HepG2 (cell line): ENCODE data around the gene RHOT2. TPM values are rescaled to one million over a fixed set of nuclear protein-coding genes. Genes with fewer than 3 reads are reported as not detected.
A peak's percentile ranks its signal among the peaks of the same experiment; 100 is the strongest.

ENCODE experiments used
- AKNA ChIP-seq: sonication (generic); formaldehyde crosslinking; IDR thresholded peaks from 2 replicates; pipeline ENCODE4 v1.4.0; 2020; ENCODE audit warnings: missing genetic modification reagents, borderline replicate concordance
- ELF1 ChIP-seq: sonication (generic); formaldehyde crosslinking; IDR thresholded peaks from 2 replicates; pipeline ENCODE4 v1.4.0; 2020; ENCODE audit warnings: missing genetic modification reagents
- FOXJ3 ChIP-seq: sonication (generic); formaldehyde crosslinking; IDR thresholded peaks from 2 replicates; pipeline ENCODE4 v1.4.0; 2020; ENCODE audit warnings: missing genetic modification reagents, mild to moderate bottlenecking, borderline replicate concordance
- IKZF4 ChIP-seq: sonication (generic); formaldehyde crosslinking; IDR thresholded peaks from 2 replicates; pipeline ENCODE4 v1.5.1; 2020; ENCODE audit warnings: borderline replicate concordance, mild to moderate bottlenecking, low read depth, missing genetic modification reagents; ENCODE audit errors: not compliant biosample characterization
- MXI1 ChIP-seq: IDR thresholded peaks from 3 replicates; pipeline ENCODE4 v1.6.1; 2012; ENCODE audit warnings: low read depth, low read length, inconsistent platforms, borderline replicate concordance
- NAIF1 ChIP-seq: sonication (generic); formaldehyde crosslinking; IDR thresholded peaks from 2 replicates; pipeline ENCODE4 v1.5.0; 2020; ENCODE audit warnings: mild to moderate bottlenecking, missing genetic modification reagents, borderline replicate concordance
- NR2F2 ChIP-seq: IDR thresholded peaks from 2 replicates; pipeline ENCODE4 v1.6.1; 2012; ENCODE audit warnings: low read depth, inconsistent platforms, borderline replicate concordance
- POGK ChIP-seq: sonication (generic); formaldehyde crosslinking; conservative IDR thresholded peaks from 2 replicates; pipeline ENCODE4 v1.8.0; 2022; ENCODE audit warnings: mild to moderate bottlenecking, moderate library complexity, missing genetic modification reagents
- ZEB1 ChIP-seq: IDR thresholded peaks from 2 replicates; pipeline ENCODE4 v1.6.1; 2012; ENCODE audit warnings: mild to moderate bottlenecking, low read depth, inconsistent platforms; ENCODE audit not compliant: insufficient replicate concordance
- ZNF136 ChIP-seq: sonication (generic); formaldehyde crosslinking; IDR thresholded peaks from 2 replicates; pipeline ENCODE4 v1.8.1; 2022; ENCODE audit warnings: low read depth, mild to moderate bottlenecking, moderate library complexity, missing genetic modification reagents
- ZNF17 ChIP-seq: sonication (generic); formaldehyde crosslinking; IDR thresholded peaks from 2 replicates; pipeline ENCODE4 v1.5.0; 2020; ENCODE audit warnings: mild to moderate bottlenecking, missing genetic modification reagents
- ZNF512B ChIP-seq: sonication (generic); formaldehyde crosslinking; IDR thresholded peaks from 2 replicates; pipeline ENCODE4 v1.5.1; 2020; ENCODE audit warnings: missing genetic modification reagents, mild to moderate bottlenecking, borderline replicate concordance
- ZNF576 ChIP-seq: sonication (generic); formaldehyde crosslinking; IDR thresholded peaks from 2 replicates; pipeline ENCODE4 v1.4.0; 2020; ENCODE audit warnings: mild to moderate bottlenecking, missing genetic modification reagents
- ZNF678 ChIP-seq: sonication (generic); formaldehyde crosslinking; IDR thresholded peaks from 2 replicates; pipeline ENCODE4 v1.4.0; 2020; ENCODE audit warnings: mild to moderate bottlenecking, missing genetic modification reagents
- ZNF704 ChIP-seq: sonication (generic); formaldehyde crosslinking; IDR thresholded peaks from 2 replicates; pipeline ENCODE4 v1.8.1; 2023; ENCODE audit warnings: mild to moderate bottlenecking, inconsistent platforms, moderate library complexity, missing genetic modification reagents, borderline replicate concordance
- ZSCAN21 ChIP-seq: sonication (generic); formaldehyde crosslinking; IDR thresholded peaks from 2 replicates; pipeline ENCODE4 v1.8.0; 2022; ENCODE audit warnings: mild to moderate bottlenecking, missing genetic modification reagents, moderate library complexity, borderline replicate concordance
- polyA plus RNA-seq, 8 experiments: library from polyadenylated mRNA; depleted of rRNA in 3 of 8; stranded (reverse) in 7 of 8; unstranded in 1 of 8; fragments of >200 nt; fragmentation: Illumina TruSeq in 4 of 8; extraction: Trizol in 4 of 8; gene quantifications; 2 replicates each; pipeline versions ENCODE4 v1.2.1 to v1.2.3, GENCODE V29; 2011 to 2016; ENCODE audit warnings: low read depth in 4 of 8, missing spikeins in 1 of 8, mixed read lengths in 1 of 8; ENCODE audit not compliant: insufficient read depth in 1 of 8
- total RNA-seq, 5 experiments: library from RNA; depleted of rRNA; stranded (reverse); fragments of >200 nt; fragmentation: Illumina TruSeq; extraction: Trizol; gene quantifications; 2 replicates each; pipeline ENCODE4 v1.2.3, GENCODE V29; 2016; ENCODE audit warnings: low read depth in 1 of 5

The RHOT2 gene
- total and polyA plus RNA-seq, 2 of the 13 experiments (the other 11 are each of a cell fraction or from before 2014, with no cell fraction given) = 63.6 to 76.9 TPM

- TF ChIP-seq FOXJ3 (CRISPR knock-in tag) (no peak), ZNF512B (CRISPR knock-in tag) (no peak), MXI1 (peak; percentile 58; the same call in 1 of the 3 replicates), NR2F2 (no peak), ZNF17 (CRISPR knock-in tag) (no peak), ZSCAN21 (CRISPR knock-in tag) (peak; percentile 80), ELF1 (CRISPR knock-in tag) (no peak), ZNF576 (CRISPR knock-in tag) (no peak), IKZF4 (CRISPR knock-in tag) (peak; percentile 97), ZEB1 (no peak), AKNA (CRISPR knock-in tag) (no peak), ZNF678 (CRISPR knock-in tag) (peak; percentile 66; the same call in 1 of the 2 replicates), POGK (CRISPR knock-in tag) (peak; percentile 79; the same call in 1 of the 2 replicates), ZNF136 (CRISPR knock-in tag) (no peak), ZNF704 (CRISPR knock-in tag) (0 out of 2 replicates have a peak, but pooled peaks have one; percentile 68), NAIF1 (CRISPR knock-in tag) (no peak)
These were observed 33.0 kb downstream of the RHOT2 start (continued) for GRCh38 chr16:700684-701584.
